WTC11 (cell line): ENCODE data around the gene METTL15. TPM values are rescaled to one million over a fixed set of nuclear protein-coding genes. Genes with fewer than 3 reads are reported as not detected.

Experiments used
- ATAC-seq: fragments of 200-7000 bp; cut with Tn5 transposase; 2 replicates; pipeline ENCODE4 v1.10.0; 2021; ENCODE audit warnings: mild to moderate bottlenecking, moderate library complexity
- CTCF ChIA-PET: fragments of 300-600 bp; sonication (Branson Sonifier 250); formaldehyde crosslinking; loops from one replicate; lab custom pipeline; 2021; ENCODE audit warnings: antibody characterized with exemption; lab: Charles Lee
- POLR2A ChIA-PET: fragments of 350-600 bp; sonication (Branson Sonifier 250); formaldehyde crosslinking; loops from one replicate; lab custom pipeline; 2021; ENCODE audit warnings: antibody characterized with exemption; lab: Charles Lee
- DNase-seq: peaks from one replicate; pipeline ENCODE4 v3.0.0; 2021; ENCODE audit warnings: low spot score
- H3K27ac Mint-ChIP-seq: 2 replicates; pipeline ENCODE4 v1.8.0; 2021; ENCODE audit warnings: mixed read lengths
- H3K27me3 Mint-ChIP-seq: 2 replicates; pipeline ENCODE4 v1.8.0; 2021; ENCODE audit warnings: low read depth, mild to moderate bottlenecking, moderate library complexity, mixed read lengths
- H3K36me3 Mint-ChIP-seq: 2 replicates; pipeline ENCODE4 v1.8.0; 2021; ENCODE audit warnings: mixed read lengths
- H3K4me1 Mint-ChIP-seq: 2 replicates; pipeline ENCODE4 v1.8.0; 2022; ENCODE audit warnings: mixed read lengths
- H3K4me3 Mint-ChIP-seq: 2 replicates; pipeline ENCODE4 v1.8.0; 2021; ENCODE audit warnings: mild to moderate bottlenecking, moderate library complexity, mixed read lengths
- H3K9me3 Mint-ChIP-seq: 2 replicates; pipeline ENCODE4 v1.8.0; 2021; ENCODE audit warnings: mixed read lengths
- ATF3 ChIP-seq: sonication (generic); formaldehyde crosslinking; conservative IDR thresholded peaks from 2 replicates; pipeline ENCODE4 v1.8.1; 2022; ENCODE audit warnings: mild to moderate bottlenecking, missing genetic modification reagents
- CBFB ChIP-seq: sonication (generic); formaldehyde crosslinking; IDR thresholded peaks from 2 replicates; pipeline ENCODE4 v1.8.1; 2022; ENCODE audit warnings: mild to moderate bottlenecking, low read depth, missing genetic modification reagents
- FOXJ3 ChIP-seq: sonication (generic); formaldehyde crosslinking; IDR thresholded peaks from 2 replicates; pipeline ENCODE4 v1.9.0; 2021; ENCODE audit warnings: missing genetic modification reagents, mild to moderate bottlenecking, borderline replicate concordance
- FOXK1 ChIP-seq: sonication (generic); formaldehyde crosslinking; IDR thresholded peaks from 2 replicates; pipeline ENCODE4 v1.8.0; 2022; ENCODE audit warnings: mild to moderate bottlenecking, moderate library complexity, missing genetic modification reagents
- GABPB1 ChIP-seq: sonication (generic); formaldehyde crosslinking; IDR thresholded peaks from 2 replicates; pipeline ENCODE4 v1.8.1; 2023; ENCODE audit warnings: mild to moderate bottlenecking, missing genetic modification reagents
- GTF2I ChIP-seq: fragments of 250-450 bp; sonication (Bioruptor Pico); conservative IDR thresholded peaks from 2 replicates; pipeline ENCODE4 v1.4.0; 2021; ENCODE audit warnings: mild to moderate bottlenecking
- KAT7 ChIP-seq: sonication (generic); formaldehyde crosslinking; IDR thresholded peaks from 2 replicates; pipeline ENCODE4 v1.8.1; 2023; ENCODE audit warnings: missing genetic modification reagents, mild to moderate bottlenecking, borderline replicate concordance
- MLX ChIP-seq: sonication (generic); formaldehyde crosslinking; IDR thresholded peaks from 2 replicates; pipeline ENCODE4 v1.8.1; 2023; ENCODE audit warnings: mild to moderate bottlenecking, missing genetic modification reagents, moderate library complexity
- NFATC4 ChIP-seq: fragments of 250-450 bp; sonication (Bioruptor Pico); IDR thresholded peaks from 2 replicates; pipeline ENCODE4 v1.9.0; 2021; ENCODE audit warnings: mild to moderate bottlenecking
- NFE2L1 ChIP-seq: sonication (generic); formaldehyde crosslinking; IDR thresholded peaks from 2 replicates; pipeline ENCODE4 v1.8.1; 2023; ENCODE audit warnings: missing genetic modification reagents
- NFYB ChIP-seq: sonication (generic); formaldehyde crosslinking; conservative IDR thresholded peaks from 2 replicates; pipeline ENCODE4 v1.8.0; 2022; ENCODE audit warnings: low read depth, missing genetic modification reagents
- PRRX2 ChIP-seq: fragments of 250-450 bp; sonication (Bioruptor Pico); IDR thresholded peaks from 2 replicates; pipeline ENCODE4 v1.8.0; 2021; ENCODE audit warnings: mild to moderate bottlenecking
- RELA ChIP-seq: sonication (generic); formaldehyde crosslinking; IDR thresholded peaks from 2 replicates; pipeline ENCODE4 v1.8.1; 2022; ENCODE audit warnings: missing genetic modification reagents, mild to moderate bottlenecking, borderline replicate concordance
- SOX15 ChIP-seq: fragments of 250-450 bp; sonication (Bioruptor Pico); IDR thresholded peaks from 2 replicates; pipeline ENCODE4 v1.9.0; 2021; ENCODE audit warnings: mild to moderate bottlenecking
- TEAD1 ChIP-seq: sonication (generic); formaldehyde crosslinking; IDR thresholded peaks from 2 replicates; pipeline ENCODE4 v1.8.0; 2022; ENCODE audit warnings: mild to moderate bottlenecking, missing genetic modification reagents
- TP53 ChIP-seq: sonication (generic); formaldehyde crosslinking; IDR thresholded peaks from 2 replicates; pipeline ENCODE4 v1.8.1; 2023; ENCODE audit warnings: mild to moderate bottlenecking, missing genetic modification reagents
- USF1 ChIP-seq: sonication (generic); formaldehyde crosslinking; IDR thresholded peaks from 2 replicates; pipeline ENCODE4 v1.8.0; 2022; ENCODE audit warnings: mild to moderate bottlenecking, missing genetic modification reagents
- ZNF423 ChIP-seq: fragments of 250-450 bp; sonication (Bioruptor Pico); IDR thresholded peaks from 2 replicates; pipeline ENCODE4 v2.1.2; 2022; ENCODE audit warnings: mild to moderate bottlenecking, moderate library complexity
- ZNF671 ChIP-seq: fragments of 250-450 bp; sonication (Bioruptor Pico); IDR thresholded peaks from 2 replicates; pipeline ENCODE4 v1.8.0; 2021; ENCODE audit warnings: mild to moderate bottlenecking
- total RNA-seq: library from RNA; stranded (reverse); gene quantifications from 3 replicates; pipeline ENCODE4 v1.2.3, GENCODE V29; 2021
- TF ChIP-seq, protein P1 (sequence below): sonication (generic); formaldehyde crosslinking; IDR thresholded peaks from 2 replicates; pipeline ENCODE4 v1.8.0; 2022; ENCODE audit warnings: mild to moderate bottlenecking, missing genetic modification reagents
- TF ChIP-seq, protein P2 (sequence below): sonication (generic); formaldehyde crosslinking; IDR thresholded peaks from 2 replicates; pipeline ENCODE4 v1.8.1; 2022; ENCODE audit warnings: mild to moderate bottlenecking, missing genetic modification reagents, moderate library complexity, borderline replicate concordance
- TF ChIP-seq, protein P3 (sequence below): sonication (generic); formaldehyde crosslinking; IDR thresholded peaks from 2 replicates; pipeline ENCODE4 v1.8.0; 2023; ENCODE audit warnings: missing genetic modification reagents
- TF ChIP-seq, protein P4 (sequence below): sonication (generic); formaldehyde crosslinking; conservative IDR thresholded peaks from 2 replicates; pipeline ENCODE4 v1.8.1; 2023; ENCODE audit warnings: mild to moderate bottlenecking, low read depth, missing genetic modification reagents, moderate library complexity

METTL15 gene
- total RNA-seq, 1 experiment from 2014 or later, result 13.2 TPM

GRCh38 chr11:28343304-28344233, 235.4 kb downstream of the METTL15 start (continued):
- no peak for TF ChIP-seq ATF3 (CRISPR knock-in tag)

GRCh38 chr11:28346209-28346608, 238.0 kb downstream of the METTL15 start:
- ChIA-PET POLR2A (no interaction called here), CTCF (no interaction called here)
- Mint-ChIP-seq H3K36me3 (no peaks in the 10 kb centered on the region), H3K4me3 (no peak overlapping the region), H3K4me1 (peaks cover 11% of the 10 kb centered on the region), H3K27me3 (no peaks in the 10 kb centered on the region), H3K27ac (no peak overlapping the region), H3K9me3 (no peaks in the 10 kb centered on the region)
- no peak for TF ChIP-seq RELA (CRISPR knock-in tag)
- TF ChIP-seq NFE2L1, result no peak
- no peak for TF ChIP-seq NFATC4 (CRISPR knock-in tag)
- TF ChIP-seq, protein P1, sequence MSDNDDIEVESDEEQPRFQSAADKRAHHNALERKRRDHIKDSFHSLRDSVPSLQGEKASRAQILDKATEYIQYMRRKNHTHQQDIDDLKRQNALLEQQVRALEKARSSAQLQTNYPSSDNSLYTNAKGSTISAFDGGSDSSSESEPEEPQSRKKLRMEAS, result no peak
- no peak for TF ChIP-seq CBFB (CRISPR knock-in tag)
- no peak for TF ChIP-seq ZNF423 (CRISPR knock-in tag)
- TF ChIP-seq, protein P2, sequence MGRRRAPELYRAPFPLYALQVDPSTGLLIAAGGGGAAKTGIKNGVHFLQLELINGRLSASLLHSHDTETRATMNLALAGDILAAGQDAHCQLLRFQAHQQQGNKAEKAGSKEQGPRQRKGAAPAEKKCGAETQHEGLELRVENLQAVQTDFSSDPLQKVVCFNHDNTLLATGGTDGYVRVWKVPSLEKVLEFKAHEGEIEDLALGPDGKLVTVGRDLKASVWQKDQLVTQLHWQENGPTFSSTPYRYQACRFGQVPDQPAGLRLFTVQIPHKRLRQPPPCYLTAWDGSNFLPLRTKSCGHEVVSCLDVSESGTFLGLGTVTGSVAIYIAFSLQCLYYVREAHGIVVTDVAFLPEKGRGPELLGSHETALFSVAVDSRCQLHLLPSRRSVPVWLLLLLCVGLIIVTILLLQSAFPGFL (CRISPR knock-in tag), result no peak
- no peak for TF ChIP-seq TEAD1 (CRISPR knock-in tag)
- no peak for TF ChIP-seq TP53 (CRISPR knock-in tag)
- no peak for TF ChIP-seq PRRX2 (CRISPR knock-in tag)
- no peak for TF ChIP-seq SOX15 (CRISPR knock-in tag)
- TF ChIP-seq ZNF671 (CRISPR knock-in tag), result no peak
- TF ChIP-seq, protein P3, sequence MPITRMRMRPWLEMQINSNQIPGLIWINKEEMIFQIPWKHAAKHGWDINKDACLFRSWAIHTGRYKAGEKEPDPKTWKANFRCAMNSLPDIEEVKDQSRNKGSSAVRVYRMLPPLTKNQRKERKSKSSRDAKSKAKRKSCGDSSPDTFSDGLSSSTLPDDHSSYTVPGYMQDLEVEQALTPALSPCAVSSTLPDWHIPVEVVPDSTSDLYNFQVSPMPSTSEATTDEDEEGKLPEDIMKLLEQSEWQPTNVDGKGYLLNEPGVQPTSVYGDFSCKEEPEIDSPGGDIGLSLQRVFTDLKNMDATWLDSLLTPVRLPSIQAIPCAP (CRISPR knock-in tag), result no peak
- TF ChIP-seq FOXK1, result no peak
- TF ChIP-seq FOXJ3 (CRISPR knock-in tag), result no peak
- no peak for TF ChIP-seq USF1
- TF ChIP-seq GABPB1 (CRISPR knock-in tag), result no peak
- TF ChIP-seq GTF2I (CRISPR knock-in tag), result no peak
- DNase-seq (no peak), ATAC-seq (no peak)

GRCh38 chr11:28346721-28347120, 238.5 kb downstream of the METTL15 start:
- TF ChIP-seq, protein P3 (CRISPR knock-in tag), result no peak
- TF ChIP-seq MLX (CRISPR knock-in tag) (no peak), KAT7 (CRISPR knock-in tag) (no peak), NFYB (no peak)
- TF ChIP-seq, protein P4, sequence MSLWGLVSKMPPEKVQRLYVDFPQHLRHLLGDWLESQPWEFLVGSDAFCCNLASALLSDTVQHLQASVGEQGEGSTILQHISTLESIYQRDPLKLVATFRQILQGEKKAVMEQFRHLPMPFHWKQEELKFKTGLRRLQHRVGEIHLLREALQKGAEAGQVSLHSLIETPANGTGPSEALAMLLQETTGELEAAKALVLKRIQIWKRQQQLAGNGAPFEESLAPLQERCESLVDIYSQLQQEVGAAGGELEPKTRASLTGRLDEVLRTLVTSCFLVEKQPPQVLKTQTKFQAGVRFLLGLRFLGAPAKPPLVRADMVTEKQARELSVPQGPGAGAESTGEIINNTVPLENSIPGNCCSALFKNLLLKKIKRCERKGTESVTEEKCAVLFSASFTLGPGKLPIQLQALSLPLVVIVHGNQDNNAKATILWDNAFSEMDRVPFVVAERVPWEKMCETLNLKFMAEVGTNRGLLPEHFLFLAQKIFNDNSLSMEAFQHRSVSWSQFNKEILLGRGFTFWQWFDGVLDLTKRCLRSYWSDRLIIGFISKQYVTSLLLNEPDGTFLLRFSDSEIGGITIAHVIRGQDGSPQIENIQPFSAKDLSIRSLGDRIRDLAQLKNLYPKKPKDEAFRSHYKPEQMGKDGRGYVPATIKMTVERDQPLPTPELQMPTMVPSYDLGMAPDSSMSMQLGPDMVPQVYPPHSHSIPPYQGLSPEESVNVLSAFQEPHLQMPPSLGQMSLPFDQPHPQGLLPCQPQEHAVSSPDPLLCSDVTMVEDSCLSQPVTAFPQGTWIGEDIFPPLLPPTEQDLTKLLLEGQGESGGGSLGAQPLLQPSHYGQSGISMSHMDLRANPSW (CRISPR knock-in tag), result no peak
- H3K4me1 Mint-ChIP-seq, result peaks cover 11% of the 10 kb centered on the region
- no peaks in the 10 kb centered on the region for H3K27me3 Mint-ChIP-seq
- no peaks in the 10 kb centered on the region for H3K36me3 Mint-ChIP-seq
- no peak for DNase-seq
- no peak overlapping the region for H3K27ac Mint-ChIP-seq
- H3K4me3 Mint-ChIP-seq, result no peak overlapping the region
- no peak for ATAC-seq
- ChIA-PET CTCF (no interaction called here), POLR2A (no interaction called here)
- no peaks in the 10 kb centered on the region for H3K9me3 Mint-ChIP-seq
